H1 (cell line): ENCODE results near the gene FBLN2. TPM values are rescaled to one million over a fixed set of nuclear protein-coding genes. Genes with fewer than 3 reads are reported as not detected.

ENCODE experiments used
- CTCF ChIA-PET: fragments of 300-600 bp; sonication (Branson Sonifier 250); formaldehyde crosslinking; loops from one replicate; lab custom pipeline; 2021; ENCODE audit not compliant: partially characterized antibody; lab: Charles Lee
- POLR2A ChIA-PET: fragments of 300-600 bp; sonication (Branson Sonifier 250); formaldehyde crosslinking; loops from one replicate; lab custom pipeline; 2021; ENCODE audit warnings: inconsistent platforms; ENCODE audit not compliant: partially characterized antibody; lab: Charles Lee
- DNase-seq, 2 experiments: peaks; one replicate each; pipeline versions ENCODE4 v3.0.0 to v3.0.0-alpha.2; 2010 to 2022; ENCODE audit warnings: low spot score in 2 of 2, low read depth in 1 of 2, mixed read lengths in 1 of 2
- FAIRE-seq: peaks from 2 replicates; lab custom pipeline; 2011; peaks lifted over from hg19 to GRCh38; lab: Jason Lieb, UNC
- H2AFZ ChIP-seq: 2 replicates; pipeline ENCODE4 v1.8.1; 2012; ENCODE audit warnings: low read length, inconsistent platforms
- H2AK5ac ChIP-seq: 2 replicates; pipeline ENCODE4 v1.6.1; 2013; ENCODE audit warnings: low read depth, low read length
- H2BK120ac ChIP-seq: replicated peaks from 2 replicates; pipeline ENCODE3; 2013; ENCODE audit warnings: low read depth, low read length, inconsistent platforms
- H2BK12ac ChIP-seq: 2 replicates; pipeline ENCODE4 v1.6.1; 2013; ENCODE audit warnings: low read depth, low read length
- H2BK15ac ChIP-seq: 2 replicates; pipeline ENCODE4 v1.6.1; 2013; ENCODE audit warnings: low read length
- H2BK20ac ChIP-seq: 2 replicates; pipeline ENCODE4 v1.6.1; 2013; ENCODE audit warnings: low read length
- H2BK5ac ChIP-seq: 2 replicates; pipeline ENCODE4 v1.6.1; 2013; ENCODE audit warnings: low read depth, low read length
- H3K14ac ChIP-seq: 2 replicates; pipeline ENCODE4 v1.6.1; 2013; ENCODE audit warnings: inconsistent platforms; ENCODE audit not compliant: insufficient read length
- H3K18ac ChIP-seq: 2 replicates; pipeline ENCODE4 v1.6.1; 2013; ENCODE audit warnings: low read length; ENCODE audit errors: extremely low read depth
- H3K23ac ChIP-seq: 2 replicates; pipeline ENCODE4 v1.6.1; 2013; ENCODE audit warnings: inconsistent platforms; ENCODE audit not compliant: insufficient read length
- H3K23me2 ChIP-seq: 2 replicates; pipeline ENCODE4 v1.6.1; 2013; ENCODE audit warnings: low read depth, low read length
- H3K27ac ChIP-seq: 2 replicates; pipeline ENCODE4 v1.6.1; 2011; ENCODE audit warnings: low read depth, low read length, inconsistent platforms
- H3K27me3 ChIP-seq, 4 experiments: replicated peaks in 1 of 4; 1 replicate in 1 of 4; 2 replicates in 3 of 4; pipeline versions ENCODE4 v1.6.1 to v1.8.1; 2011 to 2013; ENCODE audit warnings: low read length in 3 of 4, mild to moderate bottlenecking in 3 of 4, inconsistent platforms in 2 of 4, mixed read lengths in 2 of 4, moderate library complexity in 1 of 4; ENCODE audit not compliant: control insufficient read depth in 3 of 4, insufficient read depth in 3 of 4; ENCODE audit errors: extremely low read depth in 1 of 4
- H3K36me3 ChIP-seq, 4 experiments: 2 replicates each; pipeline versions ENCODE4 v1.6.1 to v1.8.1; 2011 to 2013; ENCODE audit warnings: mild to moderate bottlenecking in 4 of 4, low read length in 3 of 4, moderate library complexity in 2 of 4, control low read depth in 1 of 4, inconsistent platforms in 1 of 4; ENCODE audit not compliant: insufficient read depth in 4 of 4, control insufficient read depth in 2 of 4
- H3K4ac ChIP-seq: replicated peaks from 2 replicates; pipeline ENCODE3; 2013; ENCODE audit warnings: low read length, low read depth, mixed read lengths, inconsistent platforms; ENCODE audit not compliant: insufficient read length
- H3K4me1 ChIP-seq, 4 experiments: replicated peaks in 1 of 4; 1 replicate in 1 of 4; 2 replicates in 3 of 4; pipeline versions ENCODE4 v1.6.1 to v1.8.1; 2011 to 2013; ENCODE audit warnings: low read length in 3 of 4, inconsistent platforms in 2 of 4, mixed read lengths in 1 of 4; ENCODE audit not compliant: insufficient read depth in 4 of 4, control insufficient read depth in 3 of 4
- H3K4me2 ChIP-seq, 2 experiments: 2 replicates each; pipeline versions ENCODE4 v1.6.1 to v1.8.1; 2011 to 2013; ENCODE audit warnings: low read depth in 2 of 2, low read length in 2 of 2, control low read depth in 1 of 2, inconsistent platforms in 1 of 2, mild to moderate bottlenecking in 1 of 2; ENCODE audit not compliant: insufficient read depth in 1 of 2
- H3K4me3 ChIP-seq, 4 experiments: fragments of 200-600, 300-600 bp in 1 of 4; sonication (generic), shearing (Covaris generic), sonication (Bioruptor Twin) in 1 of 4; 2 replicates each; pipeline versions ENCODE4 v1.5.1 to v1.8.1; 2011 to 2016; ENCODE audit warnings: low read length in 4 of 4, low read depth in 3 of 4, control low read depth in 2 of 4, inconsistent platforms in 2 of 4, mild to moderate bottlenecking in 2 of 4, mixed read lengths in 1 of 4, moderate library complexity in 1 of 4; ENCODE audit not compliant: insufficient read depth in 2 of 4; ENCODE audit errors: extremely low read depth in 1 of 4
- H3K56ac ChIP-seq: replicated peaks from 2 replicates; pipeline ENCODE3; 2013; ENCODE audit warnings: low read depth, mild to moderate bottlenecking, mixed read lengths, low read length, inconsistent platforms; ENCODE audit not compliant: insufficient read length
- H3K79me1 ChIP-seq: 2 replicates; pipeline ENCODE4 v1.6.1; 2013; ENCODE audit warnings: low read depth, low read length, control low read depth
- H3K79me2 ChIP-seq, 2 experiments: 2 replicates each; pipeline versions ENCODE4 v1.6.1 to v1.8.1; 2012 to 2013; ENCODE audit warnings: low read length in 2 of 2, mild to moderate bottlenecking in 2 of 2, inconsistent platforms in 1 of 2; ENCODE audit not compliant: insufficient read depth in 2 of 2, control insufficient read depth in 1 of 2
- H3K9ac ChIP-seq, 4 experiments: replicated peaks in 1 of 4; 1 replicate in 1 of 4; 2 replicates in 3 of 4; pipeline versions ENCODE4 v1.6.1 to v1.8.1; 2011 to 2013; ENCODE audit warnings: low read depth in 3 of 4, low read length in 3 of 4, control low read depth in 2 of 4, mild to moderate bottlenecking in 2 of 4, moderate library complexity in 2 of 4, inconsistent platforms in 1 of 4; ENCODE audit errors: extremely low read depth in 1 of 4
- H3K9me3 ChIP-seq, 2 experiments: 2 replicates each; pipeline versions ENCODE4 v1.6.1 to v1.8.1; 2012 to 2013; ENCODE audit warnings: mild to moderate bottlenecking in 2 of 2, moderate library complexity in 2 of 2, control low read depth in 1 of 2, inconsistent platforms in 1 of 2, low read depth in 1 of 2, low read length in 1 of 2, mixed read lengths in 1 of 2; ENCODE audit not compliant: insufficient read depth in 2 of 2
- H4K20me1 ChIP-seq, 2 experiments: replicated peaks in 1 of 2; 2 replicates each; pipeline versions ENCODE3 to v1.8.1; 2011 to 2013; ENCODE audit warnings: inconsistent platforms in 2 of 2, low read length in 2 of 2, mild to moderate bottlenecking in 1 of 2; ENCODE audit not compliant: insufficient read depth in 2 of 2, control insufficient read depth in 1 of 2
- H4K5ac ChIP-seq: 2 replicates; pipeline ENCODE4 v1.6.1; 2013; ENCODE audit warnings: low read length, low read depth, mixed read lengths, inconsistent platforms; ENCODE audit not compliant: insufficient read length
- H4K8ac ChIP-seq: 2 replicates; pipeline ENCODE4 v1.8.0; 2013; ENCODE audit warnings: mild to moderate bottlenecking, moderate library complexity, low read length, inconsistent platforms; ENCODE audit not compliant: insufficient read depth; ENCODE audit errors: extremely low read depth
- H4K91ac ChIP-seq: replicated peaks from 2 replicates; pipeline ENCODE3; 2013; ENCODE audit warnings: low read length, mixed read lengths, inconsistent platforms; ENCODE audit not compliant: insufficient read length
- BCL11A ChIP-seq, 2 experiments: IDR thresholded peaks; one replicate each; pipeline ENCODE4 v1.6.1; 2011; ENCODE audit warnings: low read depth in 2 of 2, low read length in 2 of 2, mild to moderate bottlenecking in 2 of 2
- CBX5 ChIP-seq: fragments of 300-800, 300-1000 bp; sonication (generic); IDR thresholded peaks from 2 replicates; pipeline ENCODE4 v1.7.1; 2016; ENCODE audit warnings: antibody characterized with exemption, low read length, low read depth
- CHD1 ChIP-seq: IDR thresholded peaks from 2 replicates; pipeline ENCODE4 v1.6.1; 2012; ENCODE audit warnings: low read depth, low read length, improper control_type of control experiment
- CREB1 ChIP-seq: IDR thresholded peaks from 2 replicates; pipeline ENCODE4 v1.6.1; 2012; ENCODE audit warnings: inconsistent platforms
- GABPA ChIP-seq: IDR thresholded peaks from 2 replicates; pipeline ENCODE4 v1.6.1; 2011; ENCODE audit warnings: mild to moderate bottlenecking, low read length, moderate library complexity, borderline replicate concordance; ENCODE audit not compliant: insufficient read depth
- PHF8 ChIP-seq: fragments of 200-600 bp; sonication (generic); conservative IDR thresholded peaks from 2 replicates; pipeline ENCODE4 v1.7.1; 2012; ENCODE audit warnings: low read depth, mild to moderate bottlenecking, inconsistent platforms, low read length, moderate library complexity
- RAD21 ChIP-seq, 2 experiments: IDR thresholded peaks in 1 of 2; conservative IDR thresholded peaks in 1 of 2; 2 replicates each; pipeline ENCODE4 v1.6.1; 2011; ENCODE audit warnings: low read depth in 2 of 2, low read length in 2 of 2, improper control_type of control experiment in 1 of 2, inconsistent platforms in 1 of 2, mild to moderate bottlenecking in 1 of 2, moderate library complexity in 1 of 2
- SRF ChIP-seq: IDR thresholded peaks from 2 replicates; pipeline ENCODE4 v1.6.1; 2011; ENCODE audit warnings: mild to moderate bottlenecking, low read depth, low read length, moderate library complexity
- SUZ12 ChIP-seq: fragments of 200-600 bp; sonication (generic); IDR thresholded peaks from 2 replicates; pipeline ENCODE4 v1.6.1; 2012; ENCODE audit warnings: mild to moderate bottlenecking, inconsistent platforms, low read length, moderate library complexity, mixed read lengths
- TBP ChIP-seq: IDR thresholded peaks from 2 replicates; pipeline ENCODE4 v1.6.1; 2011; ENCODE audit warnings: low read depth, low read length, improper control_type of control experiment
- WGBS, 2 experiments: shearing (Covaris generic) in 1 of 2; methylation state at CpG; one replicate each; pipeline versions ENCODE4 v1.1.6 to v1.1.7; 2013 to 2015; ENCODE audit warnings: low lambda C conversion rate in 2 of 2, mixed read lengths in 2 of 2, inconsistent platforms in 1 of 2, low coverage in 1 of 2, missing lambda C conversion rate in 1 of 2; ENCODE audit not compliant: insufficient replicate concordance in 2 of 2, insufficient coverage in 1 of 2, insufficient read length in 1 of 2; ENCODE audit errors: extremely low coverage in 1 of 2, missing lambda C conversion rate in 1 of 2; 5-methylcytosine and 5-hydroxymethylcytosine counted together
- polyA plus RNA-seq, 7 experiments: library from polyadenylated mRNA; depleted of rRNA in 3 of 7; stranded (reverse) in 5 of 7; unstranded in 2 of 7; fragments of >200 nt in 5 of 7; fragments of 200-250 nt in 2 of 7; gene quantifications; 1 replicate in 5 of 7; 2 replicates in 1 of 7; 4 replicates in 1 of 7; pipeline versions ENCODE4 v1.2.1 to v1.2.3, GENCODE V29; 2011 to 2013; ENCODE audit warnings: missing spikeins in 2 of 7, mixed read lengths in 2 of 7
- total RNA-seq: library from RNA; stranded (reverse); fragmentation: NEBNext Ultra II Directional; extraction: Animal tissue kit (Norgen Biotek cat#: 25700); gene quantifications from 2 replicates; pipeline ENCODE4 v1.2.1, GENCODE V29; 2021
- TF ChIP-seq, protein P1 (sequence below): IDR thresholded peaks from 2 replicates; pipeline ENCODE4 v1.6.1; 2012; ENCODE audit warnings: inconsistent platforms

FBLN2 gene
- total and polyA plus RNA-seq, 2 of the 8 experiments (the other 6 are each of a cell fraction or from before 2014, with no cell fraction given), result 17.4 to 24.2 TPM

- no peak overlapping the region for H4K8ac ChIP-seq
- no peak overlapping the region for H2BK5ac ChIP-seq
- no peak overlapping the region for H3K4ac ChIP-seq
- peaks cover under 1% of the 10 kb centered on the region; the same call in 1 of the 2 replicates for H3K23me2 ChIP-seq
- no peak overlapping the region for H3K27ac ChIP-seq
- no peak overlapping the region for H3K18ac ChIP-seq
- H3K9me3 ChIP-seq, result no peaks in the 10 kb centered on the region; a peak in 1 of 4 replicates
- TF ChIP-seq GABPA (no peak), CREB1 (no peak), RAD21 (IDR thresholded peaks at IDR 0.05 in 1 of 2, conservative IDR thresholded peaks at IDR 0.05 in 1 of 2; ENCODE audit: low read depth in 2 of 2, low read length in 2 of 2) (no peak), PHF8 (no peak), SRF (no peak), CHD1 (no peak), SUZ12 (no peak), BCL11A (IDR thresholded peaks at IDR 0.05; ENCODE audit: low read depth in 2 of 2, low read length in 2 of 2) (no peak), CBX5 (no peak), TBP (no peak)
- TF ChIP-seq, protein P1, sequence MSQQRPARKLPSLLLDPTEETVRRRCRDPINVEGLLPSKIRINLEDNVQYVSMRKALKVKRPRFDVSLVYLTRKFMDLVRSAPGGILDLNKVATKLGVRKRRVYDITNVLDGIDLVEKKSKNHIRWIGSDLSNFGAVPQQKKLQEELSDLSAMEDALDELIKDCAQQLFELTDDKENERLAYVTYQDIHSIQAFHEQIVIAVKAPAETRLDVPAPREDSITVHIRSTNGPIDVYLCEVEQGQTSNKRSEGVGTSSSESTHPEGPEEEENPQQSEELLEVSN, result no peak
- FAIRE-seq (no peak), DNase-seq (no peak)
- H3K27me3 ChIP-seq, result no peaks in the 10 kb centered on the region
- no peak overlapping the region for H2BK15ac ChIP-seq
- no peak overlapping the region for H3K4me2 ChIP-seq
- ChIA-PET CTCF (interaction anchor here (0.6 to 1.2 kb wide), 3 partner anchors 11 to 22 kb away, joined by 3 to 4 read pairs (median 3); no protein-coding TSS in a partner anchor), POLR2A (no interaction called here)
- H3K23ac ChIP-seq, result no peak overlapping the region
- peaks cover 0 to 3% of the 10 kb centered on the region in 2 experiments for H4K20me1 ChIP-seq
- H4K5ac ChIP-seq, result no peak overlapping the region
- H2AFZ ChIP-seq, result no peak overlapping the region
- H2AK5ac ChIP-seq, result no peak overlapping the region
- no peak overlapping the region for H3K9ac ChIP-seq
- H4K91ac ChIP-seq, result no peak overlapping the region
- H3K14ac ChIP-seq, result no peak overlapping the region
- H3K79me2 ChIP-seq, result no peaks in the 10 kb centered on the region
- no peaks in the 10 kb centered on the region for H3K36me3 ChIP-seq
- no peak overlapping the region for H2BK20ac ChIP-seq
- H2BK12ac ChIP-seq, result no peak overlapping the region
- H3K4me1 ChIP-seq, result no peaks in the 10 kb centered on the region
- 81% methylated on average over 20 of the region's 20 CpGs; no CpG with 5 or more reads in 1 of the 2 experiments for WGBS, 2 experiments
- no peak overlapping the region for H2BK120ac ChIP-seq
- no peak overlapping the region for H3K56ac ChIP-seq
- H3K4me3 ChIP-seq, result no peak overlapping the region
- H3K79me1 ChIP-seq, result no peaks in the 10 kb centered on the region
These were observed 60.2 kb downstream of the FBLN2 start for GRCh38 chr3:13608969-13609725.
